Measurements from ENCODE around the gene MGLL.
A peak's percentile ranks its signal among the peaks of the same experiment; 100 is the strongest.

MGLL gene

GRCh38 chr3:127787571-127788365 lies 34.5 kb downstream of the MGLL start:
- no peak for DNase-seq

GRCh38 chr3:127787071-127787490 lies 35.2 kb downstream of the MGLL start:
- no peak for DNase-seq

GRCh38 chr3:127786353-127787070 lies 35.8 kb downstream of the MGLL start:
- DNase-seq: no peak

GRCh38 chr3:127785711-127786265 lies 36.5 kb downstream of the MGLL start:
- no peak for DNase-seq

- no peak for DNase-seq
Observed at GRCh38 chr3:127784865-127785710, 37.2 kb downstream of the MGLL start.

- DNase-seq: no peak
Observed at GRCh38 chr3:127784283-127784682, 38.0 kb downstream of the MGLL start.

- DNase-seq: no peak
Observed at GRCh38 chr3:127783642-127784160, 38.6 kb downstream of the MGLL start.

- no peak for DNase-seq
Observed at GRCh38 chr3:127783166-127783565, 39.1 kb downstream of the MGLL start.

GRCh38 chr3:127781411-127782001 lies 40.8 kb downstream of the MGLL start:
- no peak for DNase-seq

- peak; percentile 20 to 43 for DNase-seq
Observed at GRCh38 chr3:127780536-127781400, 41.5 kb downstream of the MGLL start.

GRCh38 chr3:127779747-127780146 lies 42.6 kb downstream of the MGLL start:
- DNase-seq: peak; percentile 56 to 80

- DNase-seq: peak; percentile 52 to 62
Observed at GRCh38 chr3:127777921-127778656, 44.2 kb downstream of the MGLL start.

GRCh38 chr3:127777332-127777731 lies 45.0 kb downstream of the MGLL start:
- no peak for DNase-seq

- no peak for DNase-seq
Observed at GRCh38 chr3:127776347-127776746, 46.0 kb downstream of the MGLL start.

- peak; percentile 64 to 77 for DNase-seq
Observed at GRCh38 chr3:127775398-127776109, 46.8 kb downstream of the MGLL start.

GRCh38 chr3:127774647-127775046 lies 47.7 kb downstream of the MGLL start:
- no peak for DNase-seq

- DNase-seq: no peak
Observed at GRCh38 chr3:127773752-127774395, 48.4 kb downstream of the MGLL start.

GRCh38 chr3:127772827-127773751 lies 49.2 kb downstream of the MGLL start:
- no peak for DNase-seq

Measured in inflammatory macrophage (primary cell).